ENCODE data around the gene TAF10. TPM values are rescaled to one million over a fixed set of nuclear protein-coding genes. Genes with fewer than 3 reads are reported as not detected.

The TAF10 gene
- total RNA-seq, 1 donor from 2014 or later = 80.9 TPM

- H3K4me1 Mint-ChIP-seq (ENCODE audit: low read depth) = no peaks in the 10 kb centered on the region
- H3K27ac Mint-ChIP-seq (ENCODE audit: unreplicated experiment) = peak overlapping the region; percentile 91
- no peak for TF ChIP-seq CTCF (IDR thresholded peaks at IDR 0.05)
- H3K27me3 Mint-ChIP-seq (ENCODE audit: low read depth) = no peaks in the 10 kb centered on the region
- peaks cover 37% of the 10 kb centered on the region for H3K36me3 Mint-ChIP-seq (ENCODE audit: low read depth)
- peak overlapping the region; percentile 77 for H3K4me3 Mint-ChIP-seq (ENCODE audit: unreplicated experiment)
- no peaks in the 10 kb centered on the region for H3K9me3 Mint-ChIP-seq (ENCODE audit: low read depth)
- DNase-seq (ENCODE audit: low spot score) = peak; percentile 89
These were observed 689 bp downstream of the TAF10 start for GRCh38 chr11:6611092-6611962.

- H3K27me3 Mint-ChIP-seq (ENCODE audit: low read depth) = no peaks in the 10 kb centered on the region
- peak overlapping the region; percentile 77 for H3K4me3 Mint-ChIP-seq (ENCODE audit: unreplicated experiment)
- H3K9me3 Mint-ChIP-seq (ENCODE audit: low read depth) = no peaks in the 10 kb centered on the region
- no peaks in the 10 kb centered on the region for H3K4me1 Mint-ChIP-seq (ENCODE audit: low read depth)
- TF ChIP-seq CTCF (IDR thresholded peaks at IDR 0.05) = no peak
- peaks cover 32% of the 10 kb centered on the region for H3K36me3 Mint-ChIP-seq (ENCODE audit: low read depth)
- peak overlapping the region; percentile 91 for H3K27ac Mint-ChIP-seq (ENCODE audit: unreplicated experiment)
- DNase-seq (ENCODE audit: low spot score) = peak; percentile 87
These were observed 1.4 kb downstream of the TAF10 start for GRCh38 chr11:6610591-6610990.

- no peak for DNase-seq (ENCODE audit: low spot score)
- H3K4me3 Mint-ChIP-seq (ENCODE audit: unreplicated experiment) = peak overlapping the region; percentile 7
- H3K4me1 Mint-ChIP-seq (ENCODE audit: low read depth) = no peaks in the 10 kb centered on the region
- H3K36me3 Mint-ChIP-seq (ENCODE audit: low read depth) = peaks cover 27% of the 10 kb centered on the region
- TF ChIP-seq CTCF (IDR thresholded peaks at IDR 0.05) = no peak
- no peaks in the 10 kb centered on the region for H3K27me3 Mint-ChIP-seq (ENCODE audit: low read depth)
- H3K9me3 Mint-ChIP-seq (ENCODE audit: low read depth) = no peaks in the 10 kb centered on the region
- peak overlapping the region; percentile 73 for H3K27ac Mint-ChIP-seq (ENCODE audit: unreplicated experiment)
These were observed 2.5 kb downstream of the TAF10 start for GRCh38 chr11:6609502-6610015.

- Mint-ChIP-seq H3K9me3 (ENCODE audit: low read depth) (no peaks in the 10 kb centered on the region), H3K4me3 (ENCODE audit: unreplicated experiment) (no peak overlapping the region), H3K27me3 (ENCODE audit: low read depth) (no peaks in the 10 kb centered on the region), H3K27ac (ENCODE audit: unreplicated experiment) (peak overlapping the region; percentile 73), H3K36me3 (ENCODE audit: low read depth) (peaks cover 27% of the 10 kb centered on the region), H3K4me1 (ENCODE audit: low read depth) (no peaks in the 10 kb centered on the region)
- no peak for DNase-seq (ENCODE audit: low spot score)
- no peak for TF ChIP-seq CTCF (IDR thresholded peaks at IDR 0.05)
These were observed 3.1 kb downstream of the TAF10 start for GRCh38 chr11:6608726-6609501.

- no peak for TF ChIP-seq CTCF (IDR thresholded peaks at IDR 0.05)
- H3K9me3 Mint-ChIP-seq (ENCODE audit: low read depth) = no peaks in the 10 kb centered on the region
- no peak overlapping the region for H3K27ac Mint-ChIP-seq (ENCODE audit: unreplicated experiment)
- no peaks in the 10 kb centered on the region for H3K4me1 Mint-ChIP-seq (ENCODE audit: low read depth)
- H3K4me3 Mint-ChIP-seq (ENCODE audit: unreplicated experiment) = no peak overlapping the region
- no peak for DNase-seq (ENCODE audit: low spot score)
- H3K27me3 Mint-ChIP-seq (ENCODE audit: low read depth) = no peaks in the 10 kb centered on the region
- H3K36me3 Mint-ChIP-seq (ENCODE audit: low read depth) = peaks cover 27% of the 10 kb centered on the region
These were observed 4.0 kb downstream of the TAF10 start for GRCh38 chr11:6608011-6608410.

Data from chondrocyte (in vitro differentiated cells).